DND-41 (cell line): ENCODE data around the gene CEMP1.
A peak's percentile ranks its signal among the peaks of the same experiment; 100 is the strongest.

Experiments
- ATAC-seq: fragments of 200-7000 bp; cut with Tn5 transposase; 3 replicates; pipeline ENCODE4 v1.9.1; 2021; ENCODE audit warnings: low read depth; ENCODE audit not compliant: insufficient read depth
- DNase-seq: peaks from one replicate; pipeline ENCODE4 v3.0.0-alpha.2; 2020
- H2AFZ ChIP-seq: 2 replicates; pipeline ENCODE4 v1.6.0; 2012; ENCODE audit warnings: low read depth, low read length
- H3K27ac ChIP-seq: 2 replicates; pipeline ENCODE4 v1.5.1; 2012; ENCODE audit warnings: low read length, inconsistent platforms
- H3K27me3 ChIP-seq: fragments of 200-600 bp; sonication (generic); 2 replicates; pipeline ENCODE4 v1.6.0; 2012; ENCODE audit warnings: low read length, mild to moderate bottlenecking, inconsistent platforms; ENCODE audit not compliant: insufficient read depth, poor library complexity
- H3K36me3 ChIP-seq: 2 replicates; pipeline ENCODE4 v1.5.1; 2012; ENCODE audit warnings: low read length, inconsistent platforms; ENCODE audit not compliant: insufficient read depth
- H3K4me1 ChIP-seq: 2 replicates; pipeline ENCODE4 v1.5.1; 2012; ENCODE audit warnings: mild to moderate bottlenecking, low read length; ENCODE audit not compliant: insufficient read depth
- H3K4me2 ChIP-seq: 2 replicates; pipeline ENCODE4 v1.6.0; 2012; ENCODE audit warnings: mild to moderate bottlenecking, moderate library complexity, low read length, inconsistent platforms; ENCODE audit not compliant: insufficient read depth
- H3K4me3 ChIP-seq, 2 experiments: fragments of 200-600 bp in 1 of 2; shearing (Covaris generic) in 1 of 2; 2 replicates each; pipeline ENCODE4 v1.5.1; 2012 to 2016; ENCODE audit warnings: inconsistent platforms in 2 of 2, low read length in 2 of 2, mild to moderate bottlenecking in 2 of 2, low read depth in 1 of 2, moderate library complexity in 1 of 2
- H3K79me2 ChIP-seq: 2 replicates; pipeline ENCODE4 v1.6.0; 2012; ENCODE audit warnings: low read length, inconsistent platforms; ENCODE audit not compliant: insufficient read depth
- H3K9ac ChIP-seq: 2 replicates; pipeline ENCODE4 v1.6.0; 2012; ENCODE audit warnings: low read depth, mild to moderate bottlenecking, inconsistent platforms, low read length, moderate library complexity
- H3K9me3 ChIP-seq: 2 replicates; pipeline ENCODE4 v1.5.1; 2012; ENCODE audit warnings: low read length, moderate library complexity, mild to moderate bottlenecking, inconsistent platforms; ENCODE audit not compliant: insufficient read depth, severe bottlenecking
- H4K20me1 ChIP-seq: 2 replicates; pipeline ENCODE4 v1.6.0; 2012; ENCODE audit warnings: low read length; ENCODE audit not compliant: insufficient read depth
- CTCF ChIP-seq: IDR thresholded peaks from 2 replicates; pipeline ENCODE4 v1.5.1; 2012; ENCODE audit warnings: borderline replicate concordance, low read length, moderate library complexity, mild to moderate bottlenecking; ENCODE audit not compliant: poor library complexity, severe bottlenecking; ENCODE audit errors: extremely low read depth
- EZH2 ChIP-seq: IDR thresholded peaks from 3 replicates; pipeline ENCODE4 v1.6.1; 2012; ENCODE audit warnings: borderline replicate concordance, low read depth, mild to moderate bottlenecking, moderate library complexity, low read length, inconsistent platforms; ENCODE audit not compliant: severe bottlenecking

The CEMP1 gene

GRCh38 chr16:2511996-2512734 is 19.0 kb downstream of the CEMP1 start:
- Histone ChIP-seq H3K9ac (peak overlapping the region; percentile 2; the same call in 1 of the 2 replicates), H2AFZ (no peak overlapping the region), H3K27me3 (no peaks in the 10 kb centered on the region), H3K9me3 (no peaks in the 10 kb centered on the region), H3K4me2 (peak overlapping the region; percentile 80; the same call in 1 of the 2 replicates), H3K27ac (no peak overlapping the region), H3K79me2 (peaks cover 34% of the 10 kb centered on the region), H3K4me3 (no peak overlapping the region), H4K20me1 (peaks cover 28% of the 10 kb centered on the region), H3K36me3 (peaks cover 13% of the 10 kb centered on the region), H3K4me1 (peaks cover 35% of the 10 kb centered on the region)
- no peak for ATAC-seq
- TF ChIP-seq EZH2 (no peak), CTCF (no peak)
- no peak for DNase-seq

- no peak for ATAC-seq
- no peaks in the 10 kb centered on the region for H3K9me3 ChIP-seq
- H3K4me1 ChIP-seq: peaks cover 26% of the 10 kb centered on the region
- H3K27me3 ChIP-seq: no peaks in the 10 kb centered on the region
- no peak overlapping the region for H3K9ac ChIP-seq
- TF ChIP-seq EZH2 (no peak), CTCF (no peak)
- DNase-seq: no peak
- no peak overlapping the region for H3K4me3 ChIP-seq
- H3K4me2 ChIP-seq: no peak overlapping the region
- H3K27ac ChIP-seq: no peak overlapping the region
- peaks cover 7% of the 10 kb centered on the region for H3K36me3 ChIP-seq
- peaks cover 25% of the 10 kb centered on the region for H3K79me2 ChIP-seq
- no peak overlapping the region for H2AFZ ChIP-seq
- peaks cover 19% of the 10 kb centered on the region for H4K20me1 ChIP-seq
Observed at GRCh38 chr16:2511128-2511800, 19.9 kb downstream of the CEMP1 start.

GRCh38 chr16:2508722-2509400 is 22.3 kb downstream of the CEMP1 start:
- TF ChIP-seq EZH2 (no peak), CTCF (no peak)
- H3K4me1 ChIP-seq: peaks cover 10% of the 10 kb centered on the region
- no peak for ATAC-seq

More at GRCh38 chr16:2508722-2509400, 22.3 kb downstream of the CEMP1 start:
- Histone ChIP-seq H3K9me3 (no peaks in the 10 kb centered on the region), H3K36me3 (no peaks in the 10 kb centered on the region; the same call in 1 of the 2 replicates), H2AFZ (no peak overlapping the region), H3K79me2 (peaks cover under 1% of the 10 kb centered on the region), H3K4me3 (no peak overlapping the region), H3K27me3 (no peaks in the 10 kb centered on the region), H3K9ac (no peak overlapping the region), H3K27ac (no peak overlapping the region), H3K4me2 (no peak overlapping the region), H4K20me1 (no peaks in the 10 kb centered on the region)
- no peak for DNase-seq
